Endodermal cell (in vitro differentiated cells): ENCODE measurements around the gene ILDR1. TPM values are rescaled to one million over a fixed set of nuclear protein-coding genes. Genes with fewer than 3 reads are reported as not detected.

ENCODE experiments used
- DNase-seq: peaks from one replicate; pipeline ENCODE4 v3.0.0-alpha.2; 2017
- H3K27ac ChIP-seq: 2 replicates; pipeline ENCODE4 v1.5.1; 2013; ENCODE audit warnings: mild to moderate bottlenecking, low read depth, low read length, moderate library complexity
- H3K27me3 ChIP-seq: 2 replicates; pipeline ENCODE4 v1.6.1; 2013; ENCODE audit warnings: mild to moderate bottlenecking, low read length, moderate library complexity; ENCODE audit not compliant: insufficient read depth, control insufficient read depth, poor library complexity, severe bottlenecking
- H3K36me3 ChIP-seq: 2 replicates; pipeline ENCODE4 v1.7.0; 2013; ENCODE audit warnings: mild to moderate bottlenecking, low read length, moderate library complexity; ENCODE audit not compliant: control insufficient read depth, insufficient read depth
- H3K4me1 ChIP-seq: one replicate; pipeline ENCODE4 v1.7.0; 2013; ENCODE audit warnings: low read length; ENCODE audit not compliant: control insufficient read depth, insufficient read depth
- H3K4me3 ChIP-seq: 2 replicates; pipeline ENCODE4 v1.5.1; 2013; ENCODE audit warnings: mild to moderate bottlenecking, low read length, moderate library complexity
- H3K9ac ChIP-seq: 2 replicates; pipeline ENCODE4 v1.6.1; 2013; ENCODE audit warnings: mild to moderate bottlenecking, low read length, moderate library complexity; ENCODE audit not compliant: poor library complexity, severe bottlenecking; ENCODE audit errors: extremely low read depth
- H3K9me3 ChIP-seq: 2 replicates; pipeline ENCODE4 v1.6.1; 2013; ENCODE audit warnings: mild to moderate bottlenecking, low read length, moderate library complexity; ENCODE audit not compliant: control insufficient read depth
- H3K27ac Mint-ChIP-seq: 2 replicates; pipeline ENCODE4 v1.8.0; 2020; ENCODE audit warnings: mixed read lengths
- H3K27me3 Mint-ChIP-seq: 2 replicates; pipeline ENCODE4 v1.8.0; 2021; ENCODE audit warnings: mild to moderate bottlenecking, mixed read lengths; ENCODE audit not compliant: insufficient read depth
- H3K36me3 Mint-ChIP-seq: 2 replicates; pipeline ENCODE4 v1.8.0; 2020; ENCODE audit warnings: low read depth, mixed read lengths
- H3K4me1 Mint-ChIP-seq: 2 replicates; pipeline ENCODE4 v1.8.0; 2020; ENCODE audit warnings: mixed read lengths
- H3K4me3 Mint-ChIP-seq: 2 replicates; pipeline ENCODE4 v1.8.0; 2020; ENCODE audit warnings: mild to moderate bottlenecking, moderate library complexity, mixed read lengths
- H3K9me3 Mint-ChIP-seq: 2 replicates; pipeline ENCODE4 v1.8.0; 2020; ENCODE audit warnings: mild to moderate bottlenecking, mixed read lengths
- CTCF ChIP-seq: fragments of 200-600 bp; sonication (generic); conservative IDR thresholded peaks from 2 replicates; pipeline ENCODE4 v1.5.0; 2021; ENCODE audit warnings: antibody characterized with exemption, mild to moderate bottlenecking
- WGBS, 2 experiments: methylation state at CpG; one replicate each; pipeline versions ENCODE4 v1.1.5 to v1.1.7; 2013; ENCODE audit warnings: missing lambda C conversion rate in 2 of 2, mixed read lengths in 1 of 2; ENCODE audit not compliant: insufficient coverage in 1 of 2, insufficient read length in 1 of 2; 5-methylcytosine and 5-hydroxymethylcytosine counted together
- total RNA-seq, 2 donors: library from RNA; stranded (reverse); fragmentation: NEBNext Ultra II Directional in 1 of 2; extraction: Animal tissue kit (Norgen Biotek cat#: 25700) in 1 of 2; gene quantifications; 2 replicates in 1 of 2; 3 replicates in 1 of 2; pipeline ENCODE4 v1.2.1, GENCODE V29; 2021

The ILDR1 gene
- total RNA-seq, 2 donors from 2014 or later, result 2.0 to 3.6 TPM

- no peaks in the 10 kb centered on the region for H3K9me3 Mint-ChIP-seq
- Histone ChIP-seq H3K4me3 (no peak overlapping the region), H3K27me3 (no peaks in the 10 kb centered on the region), H3K4me1 (no peaks in the 10 kb centered on the region), H3K36me3 (no peaks in the 10 kb centered on the region), H3K9me3 (no peaks in the 10 kb centered on the region), H3K27ac (no peak overlapping the region), H3K9ac (no peak overlapping the region)
- H3K27me3 Mint-ChIP-seq, result no peaks in the 10 kb centered on the region
- H3K27ac Mint-ChIP-seq, result no peak overlapping the region
- H3K36me3 Mint-ChIP-seq, result no peaks in the 10 kb centered on the region
- DNase-seq, result no peak
- H3K4me1 Mint-ChIP-seq, result no peaks in the 10 kb centered on the region
- TF ChIP-seq CTCF, result no peak
- H3K4me3 Mint-ChIP-seq, result no peak overlapping the region
Measured at GRCh38 chr3:121961283-121961682, 60.8 kb downstream of the ILDR1 start.

DNA sequence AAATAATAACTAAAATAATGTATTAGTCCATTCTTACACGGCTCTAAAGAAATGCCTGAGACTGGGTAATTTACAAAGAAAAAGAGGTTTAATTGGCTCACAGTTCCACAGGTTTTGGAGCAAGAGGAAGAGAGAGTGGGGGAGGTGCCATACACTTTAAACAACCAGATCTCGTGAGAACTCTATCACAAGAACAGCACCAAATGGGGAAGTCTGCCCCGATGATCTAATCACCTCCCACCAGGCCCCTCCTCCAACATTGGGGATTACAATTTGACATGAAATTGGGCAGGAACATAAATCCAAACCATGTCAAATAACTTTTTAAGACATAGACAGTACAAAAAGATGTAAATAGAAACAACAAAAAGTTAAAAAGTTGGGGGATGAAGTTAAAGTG, 63.2 kb downstream of the ILDR1 start:
- DNase-seq, result no peak
- H3K4me1 ChIP-seq, result no peaks in the 10 kb centered on the region
- no peak for TF ChIP-seq CTCF
- H3K27ac ChIP-seq, result no peak overlapping the region
- Mint-ChIP-seq H3K4me1 (no peaks in the 10 kb centered on the region), H3K27ac (no peak overlapping the region), H3K36me3 (peaks cover 2% of the 10 kb centered on the region), H3K27me3 (no peaks in the 10 kb centered on the region), H3K4me3 (no peak overlapping the region), H3K9me3 (no peaks in the 10 kb centered on the region)
- H3K36me3 ChIP-seq, result no peaks in the 10 kb centered on the region
- 85% methylated on average over 3 of the region's 3 CpGs; no CpG with 5 or more reads in 1 of the 2 experiments for WGBS, 2 experiments
- no peak overlapping the region for H3K4me3 ChIP-seq
- H3K27me3 ChIP-seq, result no peaks in the 10 kb centered on the region
- H3K9me3 ChIP-seq, result no peaks in the 10 kb centered on the region
- no peak overlapping the region for H3K9ac ChIP-seq

- Mint-ChIP-seq H3K27me3 (no peaks in the 10 kb centered on the region), H3K36me3 (peaks cover 2% of the 10 kb centered on the region), H3K9me3 (no peaks in the 10 kb centered on the region), H3K4me3 (no peak overlapping the region), H3K27ac (no peak overlapping the region), H3K4me1 (no peaks in the 10 kb centered on the region)
- no peaks in the 10 kb centered on the region for H3K4me1 ChIP-seq
- H3K4me3 ChIP-seq, result no peak overlapping the region
- H3K36me3 ChIP-seq, result no peaks in the 10 kb centered on the region
- no peak overlapping the region for H3K27ac ChIP-seq
- 86 to 94% methylated on average over 1 to 2 of the region's 2 CpGs for WGBS, 2 experiments
- no peak overlapping the region for H3K9ac ChIP-seq
- H3K27me3 ChIP-seq, result no peaks in the 10 kb centered on the region
- DNase-seq, result no peak
- H3K9me3 ChIP-seq, result no peaks in the 10 kb centered on the region
- TF ChIP-seq CTCF, result no peak
Measured at GRCh38 chr3:121957674-121958415, 64.2 kb downstream of the ILDR1 start.
